Ectodermal cell (in vitro differentiated cells): ENCODE measurements around the gene COL15A1.

Experiments
- H3K27ac ChIP-seq: 2 replicates; pipeline ENCODE4 v1.7.0; 2013; ENCODE audit warnings: mild to moderate bottlenecking, low read depth, low read length; ENCODE audit not compliant: insufficient read depth, poor library complexity, severe bottlenecking
- H3K27me3 ChIP-seq: 2 replicates; pipeline ENCODE4 v1.7.0; 2013; ENCODE audit warnings: mild to moderate bottlenecking, low read length; ENCODE audit not compliant: insufficient read depth, control insufficient read depth, poor library complexity, severe bottlenecking
- H3K36me3 ChIP-seq: one replicate; pipeline ENCODE4 v1.7.0; 2013; ENCODE audit warnings: low read length; ENCODE audit not compliant: control insufficient read depth, insufficient read depth
- H3K4me1 ChIP-seq: one replicate; pipeline ENCODE4 v1.7.0; 2013; ENCODE audit warnings: low read length; ENCODE audit not compliant: control insufficient read depth, insufficient read depth
- H3K4me3 ChIP-seq: 2 replicates; pipeline ENCODE4 v1.7.0; 2013; ENCODE audit warnings: low read depth, low read length, control low read depth; ENCODE audit not compliant: insufficient read depth
- H3K9me3 ChIP-seq: 2 replicates; pipeline ENCODE4 v1.7.0; 2013; ENCODE audit warnings: mild to moderate bottlenecking, low read length, moderate library complexity; ENCODE audit not compliant: control insufficient read depth
- WGBS, 2 experiments: methylation state at CpG; one replicate each; pipeline ENCODE4 v1.1.7; 2013; ENCODE audit warnings: missing lambda C conversion rate in 2 of 2; 5-methylcytosine and 5-hydroxymethylcytosine counted together

COL15A1 gene

GRCh38 chr9:99030092-99030511 lies 86.4 kb downstream of the COL15A1 start:
- Histone ChIP-seq H3K27ac (no peak overlapping the region), H3K36me3 (no peaks in the 10 kb centered on the region), H3K4me1 (peaks cover 7% of the 10 kb centered on the region), H3K4me3 (no peak overlapping the region), H3K9me3 (no peaks in the 10 kb centered on the region), H3K27me3 (no peaks in the 10 kb centered on the region)
- WGBS, 2 experiments, result 91 to 94% methylated on average over 3 of the region's 3 CpGs

GRCh38 chr9:99030610-99031109 lies 87.0 kb downstream of the COL15A1 start:
- no peak overlapping the region for H3K27ac ChIP-seq
- no peaks in the 10 kb centered on the region for H3K9me3 ChIP-seq
- H3K4me1 ChIP-seq, result peaks cover 13% of the 10 kb centered on the region
- no peaks in the 10 kb centered on the region for H3K36me3 ChIP-seq
- H3K4me3 ChIP-seq, result no peak overlapping the region
- no peaks in the 10 kb centered on the region for H3K27me3 ChIP-seq
- 93 to 95% methylated on average over 3 of the region's 3 CpGs for WGBS, 2 experiments

- Histone ChIP-seq H3K27me3 (no peaks in the 10 kb centered on the region), H3K4me1 (peaks cover 14% of the 10 kb centered on the region), H3K9me3 (no peaks in the 10 kb centered on the region), H3K36me3 (no peaks in the 10 kb centered on the region), H3K4me3 (no peak overlapping the region), H3K27ac (no peak overlapping the region)
- WGBS, 2 experiments, result 95 to 96% methylated on average over 6 of the region's 6 CpGs
These were observed 87.6 kb downstream of the COL15A1 start for GRCh38 chr9:99031319-99031718.

GRCh38 chr9:99031994-99032393 lies 88.3 kb downstream of the COL15A1 start:
- H3K27ac ChIP-seq, result no peak overlapping the region
- no peaks in the 10 kb centered on the region for H3K27me3 ChIP-seq
- no peak overlapping the region for H3K4me3 ChIP-seq
- H3K9me3 ChIP-seq, result no peaks in the 10 kb centered on the region
- no peaks in the 10 kb centered on the region for H3K36me3 ChIP-seq
- 85 to 91% methylated on average over 5 of the region's 5 CpGs for WGBS, 2 experiments
- peaks cover 14% of the 10 kb centered on the region for H3K4me1 ChIP-seq

- WGBS, 2 experiments, result 94 to 97% methylated on average over 2 to 3 of the region's 3 CpGs
- Histone ChIP-seq H3K36me3 (no peaks in the 10 kb centered on the region), H3K4me3 (no peak overlapping the region), H3K4me1 (peaks cover 29% of the 10 kb centered on the region), H3K27ac (no peak overlapping the region), H3K27me3 (no peaks in the 10 kb centered on the region), H3K9me3 (no peaks in the 10 kb centered on the region)
These were observed 90.4 kb downstream of the COL15A1 start for GRCh38 chr9:99034149-99034548.

- Histone ChIP-seq H3K4me3 (no peak overlapping the region), H3K9me3 (no peaks in the 10 kb centered on the region), H3K27me3 (no peaks in the 10 kb centered on the region), H3K36me3 (no peaks in the 10 kb centered on the region), H3K4me1 (peaks cover 38% of the 10 kb centered on the region), H3K27ac (no peak overlapping the region)
- WGBS, 2 experiments, result 93 to 95% methylated on average over 4 of the region's 4 CpGs
These were observed 91.6 kb downstream of the COL15A1 start for GRCh38 chr9:99035313-99035712.

- H3K36me3 ChIP-seq, result no peaks in the 10 kb centered on the region
- WGBS, 2 experiments, result 80 to 86% methylated on average over 5 to 7 of the region's 7 CpGs
- no peak overlapping the region for H3K4me3 ChIP-seq
- H3K27me3 ChIP-seq, result no peaks in the 10 kb centered on the region
- H3K9me3 ChIP-seq, result no peaks in the 10 kb centered on the region
- peaks cover 47% of the 10 kb centered on the region for H3K4me1 ChIP-seq
- peak overlapping the region; percentile 33 for H3K27ac ChIP-seq
These were observed 94.2 kb downstream of the COL15A1 start for GRCh38 chr9:99037769-99038483.

- no peak overlapping the region for H3K4me3 ChIP-seq
- peaks cover 47% of the 10 kb centered on the region for H3K4me1 ChIP-seq
- H3K9me3 ChIP-seq, result no peaks in the 10 kb centered on the region
- 44 to 48% methylated on average over 7 of the region's 7 CpGs for WGBS, 2 experiments
- H3K36me3 ChIP-seq, result no peaks in the 10 kb centered on the region
- H3K27ac ChIP-seq, result peak overlapping the region; percentile 45
- H3K27me3 ChIP-seq, result no peaks in the 10 kb centered on the region
These were observed 94.7 kb downstream of the COL15A1 start for GRCh38 chr9:99038484-99038820.

- no peak overlapping the region for H3K4me3 ChIP-seq
- peak overlapping the region; percentile 53 for H3K27ac ChIP-seq
- H3K27me3 ChIP-seq, result no peaks in the 10 kb centered on the region
- peaks cover 44% of the 10 kb centered on the region for H3K4me1 ChIP-seq
- WGBS, 2 experiments, result 92 to 94% methylated on average over 2 of the region's 2 CpGs
- H3K36me3 ChIP-seq, result no peaks in the 10 kb centered on the region
- no peaks in the 10 kb centered on the region for H3K9me3 ChIP-seq
These were observed 95.9 kb downstream of the COL15A1 start for GRCh38 chr9:99039505-99040182.

- WGBS, 2 experiments, result 65 to 71% methylated on average over 10 of the region's 10 CpGs
- Histone ChIP-seq H3K4me1 (peaks cover 37% of the 10 kb centered on the region), H3K9me3 (no peaks in the 10 kb centered on the region), H3K4me3 (no peak overlapping the region), H3K27me3 (no peaks in the 10 kb centered on the region), H3K36me3 (no peaks in the 10 kb centered on the region), H3K27ac (no peak overlapping the region)
These were observed 96.7 kb downstream of the COL15A1 start for GRCh38 chr9:99040251-99040900.
